ENCODE measurements around the gene PINK1.
"Not testable (repeated sequence)": the region's sequence is repeated elsewhere in the genome, so short reads cannot be mapped to it uniquely, and the experiment has no call there.

Gene PINK1

DNA sequence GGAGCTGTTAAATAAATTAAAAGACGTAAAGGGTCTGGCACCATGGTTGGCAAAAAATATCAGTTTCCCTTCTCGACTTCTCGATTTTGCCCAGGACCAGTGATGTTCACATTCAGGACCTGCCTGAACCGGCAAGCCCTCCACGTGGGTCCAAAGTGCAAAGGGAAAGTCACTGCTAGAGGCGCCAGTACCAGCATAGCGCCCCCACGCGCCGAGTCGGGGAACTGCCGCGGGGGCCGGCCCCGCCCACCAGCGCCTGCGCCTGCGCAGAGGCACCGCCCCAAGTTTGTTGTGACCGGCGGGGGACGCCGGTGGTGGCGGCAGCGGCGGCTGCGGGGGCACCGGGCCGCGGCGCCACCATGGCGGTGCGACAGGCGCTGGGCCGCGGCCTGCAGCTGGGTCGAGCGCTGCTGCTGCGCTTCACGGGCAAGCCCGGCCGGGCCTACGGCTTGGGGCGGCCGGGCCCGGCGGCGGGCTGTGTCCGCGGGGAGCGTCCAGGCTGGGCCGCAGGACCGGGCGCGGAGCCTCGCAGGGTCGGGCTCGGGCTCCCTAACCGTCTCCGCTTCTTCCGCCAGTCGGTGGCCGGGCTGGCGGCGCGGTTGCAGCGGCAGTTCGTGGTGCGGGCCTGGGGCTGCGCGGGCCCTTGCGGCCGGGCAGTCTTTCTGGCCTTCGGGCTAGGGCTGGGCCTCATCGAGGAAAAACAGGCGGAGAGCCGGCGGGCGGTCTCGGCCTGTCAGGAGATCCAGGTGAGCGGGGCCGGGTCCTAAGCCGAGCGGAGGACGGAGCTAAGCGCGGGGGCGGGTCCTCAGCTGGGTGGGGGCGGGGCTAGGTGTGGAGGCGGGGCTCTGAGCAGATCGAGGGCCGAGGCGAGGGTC is at the start of gene PINK1:
Gene PINK1, plus strand, starts transcription at position 269 of the 875 bp plus-strand sequence. Its CDS starts 91 bp downstream, at position 360.
- DNase-seq = peak; percentile 55 to 69

DNA sequence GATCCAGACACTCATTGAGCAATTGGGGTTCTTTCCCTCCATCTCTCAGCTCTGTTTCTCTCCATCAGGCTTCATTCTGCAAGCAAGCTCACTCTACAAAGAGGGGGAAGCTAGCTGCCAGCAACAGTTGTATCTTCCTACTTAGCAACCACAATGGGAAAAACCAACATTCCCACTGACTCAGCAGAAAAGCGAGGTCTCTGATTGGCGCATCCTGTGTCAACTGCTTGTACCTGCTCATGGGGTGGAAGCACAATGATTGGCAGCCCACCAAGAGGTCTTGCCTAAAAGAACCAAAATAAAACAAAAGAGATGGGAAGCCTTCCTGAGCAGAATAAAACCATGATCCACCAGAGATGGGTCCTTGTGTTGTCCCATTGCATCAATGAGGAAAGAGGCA is 48.4 kb upstream of the PINK1 start:
- DNase-seq = no peak

DNA sequence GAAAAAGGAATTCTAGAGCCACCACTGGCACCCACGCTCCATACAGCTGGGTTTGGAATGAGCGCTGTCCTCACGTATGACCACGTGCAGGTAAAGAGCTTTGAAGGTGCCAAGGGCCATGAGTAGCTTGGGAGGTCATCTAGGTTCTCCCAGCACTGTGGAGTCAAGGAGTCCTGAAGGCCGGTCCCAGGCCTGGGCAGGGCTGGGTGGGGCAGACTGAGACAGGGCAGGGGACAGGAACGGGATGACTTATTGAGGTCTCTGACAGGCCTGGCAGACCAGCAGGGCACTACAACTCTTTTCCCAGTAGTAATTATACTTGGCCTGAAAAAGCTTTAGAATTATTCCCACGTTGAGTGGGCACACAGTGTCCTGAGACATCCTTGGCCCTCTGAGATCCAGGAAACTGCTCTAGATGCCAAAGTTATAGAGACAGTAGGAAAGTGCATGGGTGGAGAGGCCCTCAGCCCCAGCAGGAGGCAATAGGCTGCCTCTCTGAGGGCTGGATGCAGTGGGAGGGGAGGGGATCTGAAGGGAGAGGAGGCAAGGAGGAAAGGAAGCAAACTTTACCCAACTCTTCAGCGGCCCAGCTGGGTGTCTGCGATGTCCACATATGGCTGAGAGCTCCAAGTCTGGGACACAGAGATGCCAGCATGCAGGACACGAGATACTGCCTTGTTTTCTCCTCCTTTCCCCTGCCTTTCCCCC is 46.2 kb upstream of the PINK1 start:
- DNase-seq = no peak

DNA sequence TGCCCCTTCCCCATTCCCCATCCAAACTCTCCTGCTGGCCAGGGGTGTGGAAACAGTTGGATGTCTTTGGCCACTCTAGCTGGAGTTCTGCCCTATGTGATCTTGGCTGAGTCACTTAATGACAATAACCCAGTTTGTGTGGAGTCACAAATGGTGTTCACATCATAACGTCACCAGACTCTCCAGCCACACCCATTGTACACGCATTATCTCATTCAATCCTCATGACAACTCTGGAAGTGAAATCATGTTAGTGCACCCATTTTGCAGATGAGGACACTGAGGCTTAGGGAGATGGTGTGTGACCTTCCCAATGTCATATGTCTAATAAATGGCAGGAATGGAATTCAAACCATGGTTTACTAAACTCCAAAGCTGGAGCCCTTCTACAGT is 45.6 kb upstream of the PINK1 start:
- no peak for DNase-seq

DNA sequence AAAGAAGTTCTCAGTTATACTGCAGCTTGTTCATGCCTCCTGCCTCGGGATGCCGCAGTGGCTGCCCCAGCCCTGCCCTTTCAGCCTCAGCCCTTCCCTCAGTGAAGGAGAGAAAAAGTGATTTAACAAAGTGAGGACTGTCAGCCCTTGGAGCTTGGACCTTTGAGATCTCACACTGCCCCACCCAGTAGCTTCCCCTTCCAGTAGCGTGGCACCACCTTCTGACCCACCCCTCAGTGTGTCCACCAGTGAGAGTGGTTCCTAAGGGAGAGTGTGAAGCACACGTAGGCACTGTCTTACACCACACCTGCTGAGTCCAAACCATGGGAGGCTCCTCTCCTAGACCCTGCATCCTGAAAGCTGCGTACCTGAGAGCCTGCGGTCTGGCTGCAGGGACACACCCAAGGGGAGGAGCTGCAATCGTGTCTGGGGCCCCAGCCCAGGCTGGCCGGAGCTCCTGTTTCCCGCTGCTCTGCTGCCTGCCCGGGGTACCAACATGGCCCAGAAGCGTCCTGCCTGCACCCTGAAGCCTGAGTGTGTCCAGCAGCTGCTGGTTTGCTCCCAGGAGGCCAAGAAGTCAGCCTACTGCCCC is 44.5 kb upstream of the PINK1 start, which contains the start of gene CDA:
Gene CDA, plus strand, starts transcription at position 464 of the 592 bp plus-strand sequence. Its CDS starts 33 bp downstream, at position 497.
- DNase-seq = no peak

DNA sequence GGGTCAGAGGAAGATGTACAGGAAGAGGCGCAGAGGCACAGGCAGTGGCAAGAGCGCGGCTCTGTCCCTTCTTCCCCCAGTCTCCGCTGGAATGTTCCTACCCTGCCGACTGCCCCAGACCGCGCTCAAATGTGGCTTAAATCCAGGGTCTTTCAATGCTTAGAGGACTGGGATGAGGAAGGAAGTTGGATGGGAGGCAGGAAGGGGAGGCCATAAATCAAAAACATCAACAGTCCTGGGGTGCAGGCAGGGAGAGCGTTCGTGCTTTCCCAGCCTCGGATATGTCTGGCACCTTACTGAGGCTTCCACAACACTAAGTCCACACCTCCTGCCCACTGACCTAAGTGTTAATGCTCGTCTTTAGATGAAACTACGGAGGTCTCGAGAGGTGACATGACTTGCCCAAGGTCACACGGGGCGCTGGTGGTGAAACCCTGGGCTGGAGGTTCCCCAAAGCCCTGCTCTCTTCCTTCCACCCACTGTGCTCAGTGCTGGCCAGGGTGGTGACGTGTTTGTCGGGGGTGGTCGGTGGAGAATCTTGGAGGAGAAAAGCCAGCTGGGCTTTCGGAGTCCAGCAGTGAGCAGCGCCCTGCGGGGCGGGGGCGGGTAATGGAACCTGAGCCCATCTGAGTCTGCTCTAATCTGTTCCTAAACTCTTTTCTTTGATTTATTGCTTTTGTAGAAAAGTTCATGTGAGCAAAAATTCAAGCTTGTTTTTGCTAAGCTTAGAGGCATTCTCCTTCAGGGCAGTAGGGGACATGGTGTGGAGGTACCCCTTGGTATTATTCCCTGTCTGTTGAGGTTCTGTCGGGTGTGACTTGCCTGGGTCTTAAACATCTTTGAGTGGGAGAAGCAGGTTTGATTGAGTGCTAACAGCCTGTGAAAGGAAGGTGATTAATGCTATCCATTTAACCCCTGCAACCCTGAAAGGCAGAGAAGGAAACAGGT is 43.7 kb upstream of the PINK1 start:
- no peak for DNase-seq

DNA sequence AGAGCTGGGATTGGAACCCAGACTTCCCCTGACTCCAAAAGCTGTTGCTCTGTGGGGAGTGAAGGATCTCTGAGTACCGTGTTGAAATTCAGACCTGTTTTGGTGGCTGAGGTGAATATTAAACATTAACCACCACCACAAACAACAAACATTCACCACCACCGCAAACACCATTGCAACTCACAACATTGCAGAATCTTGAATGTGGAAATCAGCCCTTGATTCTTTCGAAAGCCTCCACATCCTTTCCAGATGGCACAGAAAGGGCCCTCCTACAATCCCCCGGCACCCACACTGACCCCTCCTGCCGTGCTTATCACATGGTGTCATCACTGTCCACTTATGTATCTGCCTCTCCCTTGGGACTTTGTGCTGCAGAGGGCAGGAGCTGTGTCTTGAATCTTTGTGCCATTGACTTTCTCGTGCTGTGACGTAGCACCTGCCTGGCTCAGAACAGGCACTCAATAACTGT is 42.9 kb upstream of the PINK1 start:
- peak in 1 of 2 experiments; percentile 48 for DNase-seq

DNA sequence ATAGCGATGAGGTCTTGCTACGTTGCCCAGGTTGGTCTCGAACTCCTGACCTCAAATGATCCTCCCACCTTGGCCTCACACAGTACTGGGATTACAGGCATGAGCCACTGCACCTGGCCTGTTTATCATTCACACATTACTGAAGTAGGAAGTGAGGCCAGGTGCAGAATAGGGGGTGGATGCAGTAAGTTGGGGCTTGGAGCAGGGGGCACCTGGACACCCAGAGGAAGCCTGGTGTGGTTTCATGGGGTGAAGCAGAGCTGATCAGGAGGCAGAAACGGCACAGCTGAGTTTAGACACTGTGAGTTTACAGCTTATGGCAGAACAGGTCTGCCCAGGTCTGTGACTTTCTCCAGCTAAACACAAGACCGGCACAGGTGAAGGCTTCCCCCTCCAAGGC is 39.5 kb upstream of the PINK1 start:
- DNase-seq = no peak

DNA sequence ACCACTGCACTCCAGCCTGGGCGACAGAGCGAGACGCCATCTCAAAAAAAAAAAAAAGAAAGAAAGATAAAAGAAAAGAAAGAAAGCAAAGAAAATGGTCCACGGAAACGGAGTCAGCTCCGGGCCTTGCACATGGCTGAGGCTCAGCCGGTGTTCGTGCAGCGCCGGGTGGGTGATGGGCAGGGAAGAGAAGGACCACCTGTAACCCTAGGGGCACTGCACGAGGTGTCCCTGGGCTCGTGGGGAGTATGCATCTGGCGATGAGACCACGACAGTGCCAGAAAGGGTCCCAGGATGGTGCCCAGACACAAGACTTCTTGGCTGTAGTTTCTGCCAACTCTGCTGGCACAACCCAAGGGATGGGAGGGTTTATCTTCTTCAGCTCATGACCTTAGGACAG is 38.5 kb upstream of the PINK1 start:
- DNase-seq = no peak

DNA sequence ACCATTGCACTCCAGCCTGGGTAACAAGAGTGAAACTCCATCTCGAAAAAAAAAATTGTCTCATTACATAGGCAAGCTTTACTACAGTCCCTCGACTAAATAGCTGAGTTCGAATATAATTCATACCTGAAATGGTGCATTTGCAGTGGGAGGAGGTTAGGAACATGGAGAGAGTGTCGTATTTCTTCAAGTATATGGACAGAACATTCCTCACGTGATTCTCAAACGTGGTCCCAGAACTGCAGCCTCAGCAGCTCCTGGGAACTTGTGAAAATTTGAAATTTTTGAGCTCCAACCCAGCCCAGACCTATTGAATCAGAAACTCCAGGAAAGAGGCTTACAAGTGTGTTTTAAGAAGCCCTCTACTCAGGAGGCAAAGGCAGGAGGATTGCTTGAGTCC is 37.2 kb upstream of the PINK1 start:
- DNase-seq = no peak

DNA sequence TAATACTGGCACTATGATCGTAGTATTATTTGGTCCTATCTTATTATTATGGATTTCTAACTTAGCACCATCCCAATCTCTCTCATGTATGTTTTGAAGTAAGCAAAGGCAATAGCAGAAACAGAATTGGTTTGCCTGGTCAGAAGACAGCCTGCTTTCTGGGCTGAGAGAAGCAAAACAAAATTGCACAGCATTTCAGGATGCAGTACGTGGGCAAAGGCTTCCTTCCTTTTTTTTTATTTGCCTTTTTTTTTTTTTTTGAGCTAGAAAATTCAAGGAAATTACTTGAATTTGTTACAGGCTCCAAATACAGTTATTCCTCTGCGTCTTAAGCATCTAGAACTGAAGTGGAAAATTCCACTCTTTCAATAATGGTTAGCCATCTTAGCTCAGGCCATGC is 35.6 kb upstream of the PINK1 start:
- DNase-seq = no peak

DNA sequence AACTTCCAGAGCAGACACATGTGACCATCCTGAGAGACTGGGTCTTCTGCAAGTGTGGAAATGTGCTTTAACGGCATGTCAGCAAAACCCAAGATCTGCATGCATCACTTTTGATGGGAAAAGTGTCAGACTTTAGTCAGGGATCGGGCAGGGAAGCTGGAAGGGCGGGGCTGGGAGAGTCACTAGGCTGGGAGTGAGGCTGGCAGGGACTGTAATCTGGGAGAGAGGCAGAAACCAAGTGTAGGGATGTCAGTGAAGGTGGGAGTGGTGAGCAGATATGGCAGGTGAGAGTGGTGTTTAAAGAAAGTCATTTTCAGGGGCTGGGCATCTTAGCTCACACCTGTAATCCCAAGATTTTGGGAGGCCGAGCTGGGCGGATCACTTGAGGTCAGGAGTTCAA is 33.1 kb upstream of the PINK1 start:
- no peak for DNase-seq

DNA sequence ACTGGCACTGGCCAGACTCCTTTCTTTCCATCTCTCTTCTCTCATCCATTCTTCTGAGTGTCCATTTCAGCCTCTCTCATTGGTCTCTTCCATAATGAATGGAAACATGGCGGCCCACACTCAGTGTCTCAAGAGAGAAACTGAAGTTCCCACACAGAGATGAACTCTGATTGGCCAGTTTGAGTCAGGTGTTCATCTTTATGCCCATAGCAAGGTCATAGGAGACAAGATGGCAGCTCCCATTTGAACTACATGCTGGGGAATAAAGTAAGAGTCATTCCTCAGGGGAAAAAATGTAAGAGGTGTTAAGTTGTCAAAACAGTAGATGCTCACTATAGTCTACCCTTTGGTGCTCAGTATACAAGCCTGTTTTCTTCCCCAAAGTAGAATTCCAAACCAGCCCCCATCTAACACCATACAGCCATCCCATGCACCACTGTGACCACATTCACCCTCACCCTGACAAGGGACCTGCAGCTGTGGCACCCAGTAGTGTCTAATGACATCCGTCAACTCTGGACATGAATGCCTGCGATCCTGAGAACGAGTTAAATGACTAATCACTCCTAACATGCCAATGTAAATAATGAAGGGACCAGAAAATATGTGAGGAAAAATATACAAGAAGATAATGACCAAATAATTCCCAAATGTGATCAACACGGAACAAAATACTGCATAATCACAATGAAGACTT is 32.0 kb upstream of the PINK1 start:
- DNase-seq = no peak

DNA sequence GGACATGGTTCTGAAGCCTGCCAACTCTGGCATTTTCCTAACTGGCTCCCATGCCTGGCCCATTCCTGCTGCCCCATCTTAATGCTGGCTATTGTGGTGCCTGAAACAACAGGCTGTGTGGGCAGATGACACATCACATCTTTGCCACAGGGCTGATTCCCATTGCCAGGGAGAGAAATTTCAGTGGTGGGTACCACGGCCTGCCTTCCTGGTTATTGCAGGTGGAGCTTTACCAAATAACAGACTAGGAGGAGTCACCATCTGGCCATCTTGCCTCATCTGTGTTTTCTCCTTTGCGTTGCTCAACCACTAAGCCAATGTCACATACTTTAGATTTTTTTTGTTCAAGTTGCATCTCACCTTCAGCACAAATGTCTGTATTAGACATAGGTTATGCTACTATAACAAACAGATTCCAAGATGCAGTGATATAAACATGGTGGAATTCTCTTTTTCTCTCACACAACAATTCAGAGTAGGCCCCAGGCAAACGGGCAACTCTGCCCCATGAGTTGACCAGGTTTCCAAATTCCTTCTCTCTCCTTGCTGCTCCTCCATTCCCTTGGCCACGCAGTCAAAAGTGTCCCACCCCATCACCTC is 30.3 kb upstream of the PINK1 start:
- DNase-seq = no peak

DNA sequence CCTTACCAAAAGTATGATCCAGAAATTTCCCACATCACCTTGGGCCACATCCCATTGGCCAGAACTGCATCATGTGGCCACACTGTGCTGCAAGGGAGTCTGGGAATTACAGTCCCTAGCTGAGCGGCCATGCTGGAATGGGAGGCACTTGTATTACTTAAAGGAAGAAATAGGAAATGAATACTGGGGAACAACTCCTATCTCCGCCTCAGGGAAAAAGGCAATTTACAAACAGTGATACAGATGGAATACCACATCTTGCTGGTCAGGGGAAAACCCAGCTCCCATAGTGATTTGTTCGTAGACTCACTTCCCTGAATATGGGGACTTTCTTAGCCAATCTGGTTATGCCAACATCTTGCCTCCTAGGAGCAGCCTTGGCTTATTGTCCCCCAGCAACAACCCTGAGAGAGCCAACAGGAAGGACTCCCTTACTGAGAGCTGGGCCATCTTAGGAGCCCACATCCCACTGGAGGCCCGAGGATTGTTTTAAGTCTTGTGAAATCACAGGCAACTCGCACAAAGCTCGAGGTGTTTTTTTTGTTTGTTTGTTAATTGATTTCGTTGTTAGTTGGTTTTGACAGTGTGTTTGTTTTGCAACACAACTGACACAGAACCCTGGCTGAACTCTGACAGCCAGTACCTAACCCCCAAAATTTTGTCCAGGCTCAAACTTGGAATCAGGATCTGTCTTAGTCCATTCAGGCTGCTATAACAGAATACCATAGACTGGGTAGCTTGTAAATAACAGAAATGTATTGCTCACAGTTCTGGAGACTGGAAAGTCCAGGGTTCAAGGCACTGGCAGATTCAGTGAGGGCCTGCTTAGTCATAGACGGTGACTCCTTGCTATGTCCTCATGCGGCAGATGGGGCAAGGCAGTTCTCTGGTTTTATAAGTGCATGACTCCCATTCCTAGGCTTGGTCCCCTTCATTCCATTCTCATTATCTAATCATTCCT is 29.5 kb upstream of the PINK1 start:
- no peak for DNase-seq

DNA sequence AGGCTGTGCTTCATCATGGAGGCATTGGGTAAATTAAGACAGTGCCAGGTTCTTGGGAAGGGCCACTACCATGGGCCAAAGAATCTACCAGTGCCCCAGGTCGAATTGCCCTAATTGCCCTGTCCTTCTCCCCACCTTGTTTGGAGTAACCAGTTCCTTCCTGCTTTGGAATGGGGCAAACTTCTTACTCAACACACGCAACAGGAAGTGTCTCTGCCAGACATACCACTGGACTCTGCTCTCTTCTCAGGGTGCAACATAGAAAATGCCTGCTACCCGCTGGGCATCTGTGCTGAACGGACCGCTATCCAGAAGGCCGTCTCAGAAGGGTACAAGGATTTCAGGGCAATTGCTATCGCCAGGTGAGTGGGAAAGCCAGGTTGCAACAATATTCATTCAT is 28.6 kb upstream of the PINK1 start:
- DNase-seq = no peak

DNA sequence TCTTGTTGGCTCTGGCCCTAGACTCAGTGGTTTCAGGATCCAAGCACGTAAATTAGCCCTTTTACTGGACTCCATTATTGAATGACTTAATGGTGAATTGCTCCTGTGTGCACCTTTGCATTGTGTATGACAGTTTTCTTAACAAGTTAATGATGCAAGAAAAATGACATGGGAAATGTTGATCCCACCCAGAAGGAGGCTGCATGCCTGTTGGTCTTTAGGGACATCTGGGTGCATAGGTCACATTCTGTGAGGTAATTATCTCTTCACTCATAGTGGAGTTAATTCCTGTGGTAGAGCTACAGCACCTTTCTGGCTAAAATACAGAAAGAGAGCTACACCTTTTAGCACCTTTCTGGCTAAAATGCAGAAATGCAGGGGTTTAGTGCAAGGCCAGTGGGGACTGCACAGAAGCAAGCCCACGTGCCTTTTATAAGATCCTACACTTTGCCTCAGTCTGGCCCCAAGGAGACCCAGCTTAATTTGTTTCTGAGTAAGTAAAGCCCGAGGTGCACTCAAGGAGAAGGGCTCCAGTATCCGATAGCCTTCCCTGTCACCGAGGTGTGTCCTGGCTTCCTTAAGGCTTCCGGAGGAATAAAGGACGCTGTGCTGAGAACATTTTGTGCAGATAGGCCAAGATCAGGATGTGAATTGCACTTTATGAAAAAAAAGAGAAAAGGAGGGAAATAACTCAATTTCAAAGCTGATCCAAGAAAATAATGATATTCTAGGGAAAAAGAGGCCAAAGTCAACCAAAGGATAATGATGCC is 26.3 kb upstream of the PINK1 start:
- DNase-seq = not testable (repeated sequence)

DNA sequence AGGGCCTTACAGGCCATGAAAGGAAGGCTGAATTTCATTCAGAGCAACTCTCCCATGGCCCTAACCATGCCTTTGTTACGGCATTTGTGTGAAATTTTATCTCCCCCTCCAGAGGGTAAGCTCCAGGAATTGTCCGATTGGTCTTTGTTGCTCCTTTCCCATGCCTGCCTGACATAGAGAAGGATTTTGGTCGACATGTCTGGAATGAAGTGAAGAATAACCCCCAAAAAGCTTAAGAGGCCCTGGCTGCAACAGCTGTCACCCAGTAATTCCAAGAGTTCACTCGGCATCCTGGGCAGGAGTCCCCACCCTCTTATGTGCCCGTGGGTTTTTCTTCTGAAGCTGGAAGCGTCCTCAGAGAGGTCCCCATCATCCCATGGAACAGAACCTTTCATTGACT is 23.7 kb upstream of the PINK1 start:
- peak in 1 of 2 experiments; percentile 68 for DNase-seq

DNA sequence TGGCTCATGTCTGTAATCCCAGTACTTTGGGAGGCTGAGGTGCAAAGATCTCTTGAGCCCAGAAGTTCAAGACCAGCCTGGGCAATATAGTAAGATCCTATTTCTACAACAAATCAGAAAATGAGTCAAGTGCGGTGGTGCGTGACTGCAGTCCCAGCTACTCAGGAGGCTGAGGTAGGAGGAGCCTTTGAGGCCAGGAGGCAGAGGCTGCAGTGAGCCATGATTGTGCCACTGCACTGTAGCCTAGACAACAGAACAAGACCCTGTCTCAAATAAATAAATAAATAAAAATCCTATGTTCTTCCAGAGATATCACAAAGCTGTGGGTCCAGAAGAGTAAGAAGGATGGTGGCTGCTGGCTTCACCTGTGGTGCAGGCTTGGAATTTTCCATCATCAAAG is 22.3 kb upstream of the PINK1 start:
- no peak for DNase-seq

Measured in NCI-H524 (cell line).